NCI-H1694 (cell line): ENCODE data around the gene SRGAP2B.
"Not testable (repeated sequence)": the region's sequence is repeated elsewhere in the genome, so short reads cannot be mapped to it uniquely, and the experiment has no call there.

ENCODE experiments used
- DNase-seq: peaks from one replicate; lab custom pipeline; 2025; lab: John Stamatoyannopoulos, UW

Gene SRGAP2B

DNA sequence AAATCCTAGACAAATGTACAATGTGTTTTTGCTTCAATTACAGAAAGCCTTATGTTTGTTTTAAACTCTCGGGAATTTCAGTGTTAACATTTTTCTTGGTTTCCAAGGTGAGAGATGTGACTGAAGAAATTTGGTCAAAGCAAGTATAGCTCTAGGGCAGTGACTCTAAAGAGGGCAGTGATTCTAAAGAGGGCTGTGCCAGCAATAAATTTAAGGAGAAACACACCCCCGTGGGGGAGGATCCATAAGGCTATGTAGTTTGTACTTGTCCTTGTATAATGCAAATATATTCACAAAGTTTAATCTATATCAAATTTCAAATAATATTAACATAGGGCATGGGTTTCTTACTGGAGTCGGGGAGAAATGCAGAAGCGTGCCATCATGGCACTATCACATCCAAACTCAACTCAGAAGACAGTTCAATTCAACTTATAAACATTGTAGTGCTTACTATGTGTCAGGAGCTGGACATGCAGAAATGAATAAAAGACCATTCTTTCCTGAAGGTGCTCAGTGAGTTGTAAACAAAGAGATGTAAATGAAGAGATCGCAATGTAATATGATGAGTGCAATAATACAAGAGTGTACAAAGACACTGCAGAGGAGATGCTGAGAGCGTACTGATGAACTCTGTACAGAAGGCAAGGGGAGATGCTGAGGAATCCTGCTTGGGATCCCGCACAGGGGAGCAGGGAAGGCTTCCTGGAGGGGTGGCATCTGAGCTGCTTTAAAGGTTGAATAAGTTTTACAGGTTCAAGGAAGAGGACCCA lies 12.5 kb downstream of the SRGAP2B start:
- DNase-seq, result not testable (repeated sequence)

DNA sequence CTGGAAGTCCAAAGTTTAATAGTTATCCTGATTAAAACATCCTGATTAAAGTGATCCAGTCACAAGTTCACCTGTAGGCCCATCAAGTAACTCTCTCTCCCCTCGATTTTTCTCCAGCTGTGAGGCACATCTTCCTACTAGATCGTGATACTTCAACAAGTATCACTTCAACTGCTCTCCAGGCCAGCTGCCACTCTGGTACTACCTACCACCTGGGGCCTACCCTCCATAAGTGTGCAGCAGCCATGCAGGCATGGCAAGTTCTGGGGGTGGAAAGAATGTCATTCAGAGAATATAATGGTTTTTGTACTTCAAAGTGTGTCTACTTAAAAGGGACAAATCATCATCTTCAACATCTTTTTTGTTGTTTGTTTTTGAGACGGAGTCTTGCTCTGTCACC lies 14.9 kb downstream of the SRGAP2B start:
- DNase-seq, result not testable (repeated sequence)

DNA sequence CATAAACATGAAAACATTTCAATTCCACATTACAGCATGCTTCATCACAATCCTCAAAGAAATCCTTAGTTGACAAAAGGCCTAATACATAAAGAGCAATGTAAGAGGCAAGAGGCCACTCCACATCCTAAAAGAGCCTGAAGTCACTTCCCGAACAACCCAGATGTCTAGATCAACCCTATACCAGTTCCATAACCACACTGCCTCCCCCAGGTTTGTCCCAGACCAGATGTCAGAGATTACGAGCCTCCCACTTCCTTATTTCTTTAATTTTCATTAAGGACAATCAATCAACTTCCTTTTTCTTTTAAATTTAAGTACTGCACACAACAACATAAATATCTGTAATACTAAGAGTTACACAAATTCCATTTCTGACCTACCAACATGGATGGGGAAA lies 15.4 kb downstream of the SRGAP2B start:
- DNase-seq, result not testable (repeated sequence)

DNA sequence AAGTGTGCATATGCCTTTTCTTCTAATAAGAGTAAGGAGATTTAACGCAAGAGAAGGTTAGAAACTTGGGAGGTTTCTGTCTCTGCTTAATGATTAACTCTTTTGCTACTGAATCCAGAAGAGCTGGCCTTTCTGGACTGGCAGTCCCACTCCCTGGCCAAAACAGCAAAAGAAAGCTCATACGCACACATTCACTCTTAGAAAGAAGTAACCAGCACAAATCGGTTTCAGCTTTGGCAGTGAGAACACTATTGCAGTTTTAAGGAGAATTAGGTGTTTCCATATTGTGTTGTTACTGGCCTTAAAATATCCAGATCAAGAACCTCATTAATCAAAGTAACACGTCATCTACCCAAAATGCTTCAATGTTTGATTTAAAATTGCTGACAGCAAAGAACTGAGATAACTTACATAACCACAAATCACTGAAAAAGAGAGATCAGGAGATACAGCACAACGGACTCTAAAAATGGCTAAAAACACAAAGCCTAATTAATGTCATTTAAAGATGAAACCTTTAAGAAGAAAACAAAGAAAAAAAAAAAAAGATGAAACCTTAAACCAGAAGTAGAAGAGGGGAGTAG lies 16.2 kb downstream of the SRGAP2B start:
- not testable (repeated sequence) for DNase-seq

DNA sequence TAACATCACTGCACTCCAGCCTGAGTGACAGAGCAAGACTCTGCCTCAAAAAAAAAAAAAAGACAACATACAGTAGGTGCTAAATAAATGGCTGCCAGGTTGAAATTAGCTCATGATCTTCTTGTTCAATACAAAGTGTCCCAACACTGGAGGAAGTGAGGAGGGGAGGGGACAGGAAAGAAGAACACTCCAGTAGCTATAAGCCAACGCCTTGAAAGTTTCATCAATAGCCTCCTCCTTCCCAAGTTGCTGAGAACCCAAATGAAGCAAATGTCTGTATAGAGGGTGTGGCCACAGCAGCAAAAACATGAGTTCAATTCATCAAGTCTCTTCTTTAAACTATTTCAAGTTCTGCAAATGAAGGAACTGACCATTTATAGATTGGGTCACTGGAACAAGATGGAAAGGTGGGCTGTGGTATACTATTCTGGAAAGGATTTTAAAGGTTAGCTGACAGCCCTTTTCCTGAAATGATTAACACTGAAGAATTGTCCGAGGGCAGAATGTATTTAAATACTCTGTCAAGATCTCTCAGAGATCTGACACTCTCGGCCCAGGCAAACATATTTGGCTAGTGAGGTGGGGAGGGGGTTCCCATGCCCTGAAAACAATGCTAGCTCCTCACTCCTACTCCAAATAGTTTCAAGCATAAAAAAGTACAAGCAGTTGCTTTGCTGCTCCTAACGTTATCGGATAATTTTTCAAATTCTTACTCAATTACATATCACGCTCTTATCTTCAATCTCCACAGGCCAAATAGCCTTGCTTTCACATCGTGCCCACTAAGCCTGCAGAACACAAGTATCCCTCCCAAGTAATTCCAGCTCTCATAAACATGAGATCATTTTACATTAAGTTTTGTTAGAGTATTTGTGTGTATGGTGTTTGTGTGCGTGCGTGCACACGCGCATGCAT lies 17.0 kb downstream of the SRGAP2B start:
- DNase-seq, result not testable (repeated sequence)

DNA sequence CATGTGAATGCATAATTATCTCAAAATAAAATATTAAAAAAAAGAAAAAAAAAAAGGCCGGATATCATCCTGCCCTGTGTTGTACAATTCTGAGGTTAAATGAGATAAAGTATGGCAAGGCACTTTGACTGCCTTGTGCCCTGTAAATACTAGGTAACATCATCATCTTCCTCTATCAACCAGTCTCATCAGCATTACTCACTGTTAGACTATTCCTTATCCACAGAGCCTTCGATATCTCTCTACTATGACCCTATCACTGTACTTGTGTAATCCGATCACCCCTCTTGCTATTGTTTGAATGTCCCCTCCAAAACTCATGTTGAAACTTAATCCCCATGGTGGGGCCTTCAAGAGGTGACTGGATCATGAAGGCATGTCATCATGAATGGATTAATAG lies 18.3 kb downstream of the SRGAP2B start:
- DNase-seq, result not testable (repeated sequence)

DNA sequence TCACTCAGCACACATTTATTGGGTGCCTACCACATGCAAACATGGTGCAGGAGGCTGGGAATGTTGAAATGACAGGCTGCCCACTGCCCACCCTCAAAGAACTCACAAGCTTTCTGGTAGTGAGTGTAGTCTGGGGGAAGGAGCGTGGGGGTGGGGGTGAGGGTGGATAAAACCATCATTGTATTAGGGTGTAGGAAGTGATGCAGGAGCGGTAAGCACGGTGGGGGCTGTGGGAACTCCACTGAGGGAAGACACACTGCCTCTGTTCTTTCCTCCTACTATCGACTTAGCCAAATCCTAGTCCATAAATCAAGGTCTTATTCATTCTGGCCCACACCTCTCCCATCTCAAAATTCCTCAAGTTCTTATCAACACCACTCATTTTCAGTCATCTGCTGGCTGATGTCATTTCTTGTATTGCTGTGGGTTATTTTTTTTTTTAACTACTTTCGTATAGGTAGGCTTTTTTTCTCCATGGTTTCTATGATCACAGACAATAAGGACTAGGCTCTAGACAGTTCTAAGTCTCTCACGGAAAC lies 21.0 kb downstream of the SRGAP2B start:
- DNase-seq, result not testable (repeated sequence)

DNA sequence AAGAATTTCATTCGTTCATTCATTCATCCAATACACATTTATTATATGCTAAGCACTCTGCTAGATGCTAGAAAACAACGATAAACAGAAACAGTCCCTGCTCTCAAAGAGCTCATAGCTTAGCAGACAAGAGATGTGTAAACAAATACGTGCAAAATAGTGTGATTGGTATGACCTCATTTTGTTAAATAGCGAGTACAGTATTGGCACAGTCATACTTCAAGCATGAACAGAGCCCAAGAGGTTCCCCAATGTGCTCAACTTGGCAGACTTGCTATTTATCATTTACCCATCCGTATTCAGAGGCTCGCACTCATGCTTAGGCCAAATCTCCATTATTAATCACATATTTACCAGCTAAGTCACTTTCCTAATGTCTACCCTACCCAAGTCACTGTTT lies 23.6 kb downstream of the SRGAP2B start:
- not testable (repeated sequence) for DNase-seq

DNA sequence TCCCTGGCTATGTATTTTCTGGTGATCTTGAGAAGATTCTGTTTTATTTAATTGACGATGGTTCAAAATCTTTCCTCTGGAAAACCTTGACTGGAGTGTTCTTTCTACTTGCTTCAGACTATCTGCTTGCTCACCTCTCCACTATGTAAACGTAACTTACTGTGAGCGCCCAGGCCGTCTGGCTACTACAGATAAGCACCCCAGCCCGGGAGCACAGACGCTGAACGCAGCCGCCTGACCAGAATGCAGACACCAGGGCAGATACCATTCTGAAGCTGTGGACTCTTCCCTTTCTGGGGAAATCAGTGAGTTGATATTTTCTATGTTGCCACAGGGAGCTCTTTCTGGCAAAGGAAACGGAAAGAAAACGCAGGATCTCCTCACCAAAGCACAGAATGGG lies 28.6 kb downstream of the SRGAP2B start:
- DNase-seq, result not testable (repeated sequence)

DNA sequence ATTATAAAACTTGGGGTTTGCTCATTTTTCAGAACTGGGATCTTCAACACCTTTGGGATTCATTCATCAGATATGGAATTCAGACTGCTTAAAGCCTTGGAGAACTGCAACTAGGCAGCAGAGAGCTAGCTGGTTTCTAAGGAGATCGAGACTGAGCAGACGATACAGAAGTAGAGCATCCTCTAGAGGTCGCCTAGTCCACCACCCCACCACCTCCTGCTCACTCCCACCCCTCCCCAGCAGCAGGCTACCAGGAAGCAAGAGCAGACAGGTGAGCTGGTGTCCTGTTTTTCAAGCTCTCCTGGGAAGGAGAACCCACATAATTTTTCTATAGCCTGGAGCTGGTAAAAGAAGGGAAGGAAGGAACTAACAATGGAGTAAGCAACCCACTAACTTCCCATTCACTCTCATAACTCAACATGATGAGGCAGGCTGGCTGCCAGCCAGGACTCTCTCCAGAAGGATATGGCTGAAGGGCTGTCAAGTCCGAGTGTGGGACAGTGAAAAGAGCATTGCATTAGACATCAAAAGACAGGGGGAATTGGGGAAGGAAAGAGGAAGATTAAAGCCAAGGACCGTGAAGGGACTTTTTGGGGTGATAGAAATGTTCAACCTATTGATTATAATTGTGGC lies 29.8 kb downstream of the SRGAP2B start:
- DNase-seq, result not testable (repeated sequence)

DNA sequence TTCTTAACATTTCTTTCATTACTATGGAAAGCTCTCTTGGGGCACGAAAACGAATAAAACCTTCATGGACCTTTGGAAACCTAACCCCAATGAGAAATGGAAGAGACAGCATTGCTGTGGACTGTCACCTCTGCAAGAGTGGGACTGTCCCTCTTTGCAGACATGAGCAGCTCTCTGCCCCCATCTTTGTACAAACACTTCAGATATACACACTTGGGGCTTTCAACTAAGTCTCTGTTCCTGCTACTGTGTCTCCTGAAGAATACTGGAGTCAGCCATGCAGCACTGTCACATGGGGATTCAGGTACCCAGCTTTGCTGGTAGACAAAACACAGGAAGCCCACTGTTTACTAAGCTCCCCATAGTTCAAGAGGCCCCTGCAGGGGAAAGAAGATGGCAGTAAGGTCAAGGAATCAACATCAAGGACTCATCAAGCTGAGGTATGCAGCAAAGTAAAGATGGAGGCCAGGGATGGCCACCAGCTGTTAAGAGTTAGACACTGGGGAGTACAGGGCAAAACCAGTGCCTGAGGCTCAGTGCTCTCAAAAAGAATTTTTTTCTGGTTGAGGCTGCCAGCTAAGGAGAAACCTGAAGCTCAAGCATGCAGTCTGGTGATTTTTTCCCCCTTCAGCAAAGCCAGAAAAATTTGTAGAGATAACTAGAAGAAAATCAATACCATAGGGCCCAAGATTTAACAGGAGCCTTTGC lies 31.0 kb downstream of the SRGAP2B start:
- DNase-seq, result not testable (repeated sequence)

DNA sequence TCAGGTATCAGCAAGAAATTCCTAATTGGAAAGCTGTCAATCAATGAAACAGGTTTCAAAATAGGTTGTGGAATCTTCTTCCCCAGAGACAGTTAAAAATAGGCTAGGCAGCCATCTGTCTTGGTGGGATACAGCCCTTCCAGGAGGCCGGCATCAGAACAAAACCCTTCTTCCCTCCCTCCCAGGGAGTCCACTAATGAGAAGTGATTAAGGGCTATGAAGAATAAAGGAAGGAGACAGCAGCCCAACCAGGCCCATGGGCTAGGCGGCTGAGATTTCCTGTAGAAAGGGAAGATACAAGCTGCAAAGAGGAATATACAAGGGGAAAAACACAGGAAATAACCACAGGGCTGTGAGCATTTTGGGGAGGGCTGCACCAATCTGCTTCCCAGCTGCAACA lies 31.8 kb downstream of the SRGAP2B start:
- DNase-seq, result not testable (repeated sequence)

DNA sequence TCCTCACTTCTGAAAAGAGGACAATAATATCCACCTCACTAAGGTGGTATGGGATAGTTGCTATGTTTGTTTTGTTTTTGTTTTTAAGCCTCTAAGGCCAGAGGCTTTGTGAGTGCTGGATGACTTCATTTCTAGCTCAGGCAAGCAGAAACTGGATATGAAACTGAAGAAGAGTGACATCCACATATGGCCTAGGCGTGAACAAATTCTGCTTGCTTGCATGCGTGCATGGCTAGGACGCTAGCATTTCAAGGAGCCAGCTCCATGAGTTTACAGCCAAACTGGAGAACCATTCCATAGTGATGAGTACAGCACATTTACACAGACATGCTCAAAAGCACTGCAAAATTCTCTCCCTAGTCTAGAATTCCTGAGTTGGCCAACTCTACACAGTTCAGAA lies 36.9 kb downstream of the SRGAP2B start:
- not testable (repeated sequence) for DNase-seq

DNA sequence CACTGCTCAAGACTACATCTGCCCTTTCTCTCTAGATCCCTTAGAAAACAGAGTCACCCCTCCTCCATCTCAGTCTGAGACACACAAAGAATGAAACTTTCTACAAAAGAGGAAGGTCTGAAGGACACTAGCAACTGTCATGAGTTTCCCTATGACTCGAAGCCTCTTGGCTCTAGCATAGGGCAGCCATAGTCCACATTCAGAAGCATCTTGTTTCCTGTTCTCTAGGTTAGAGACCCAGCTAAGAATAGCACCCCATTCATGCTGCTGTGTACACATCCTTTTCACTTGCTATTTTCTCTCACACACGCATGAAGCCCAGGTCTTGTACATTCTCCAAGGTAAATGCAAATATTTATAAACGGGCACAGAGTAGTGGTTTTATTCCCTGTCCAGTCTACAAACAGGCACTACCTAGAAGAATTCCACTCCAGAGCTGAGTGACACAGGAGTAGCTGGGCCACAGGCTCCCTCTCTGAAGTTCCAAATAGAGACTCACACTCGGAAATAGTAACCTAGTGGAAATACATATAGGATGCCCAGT lies 39.8 kb downstream of the SRGAP2B start:
- not testable (repeated sequence) for DNase-seq

DNA sequence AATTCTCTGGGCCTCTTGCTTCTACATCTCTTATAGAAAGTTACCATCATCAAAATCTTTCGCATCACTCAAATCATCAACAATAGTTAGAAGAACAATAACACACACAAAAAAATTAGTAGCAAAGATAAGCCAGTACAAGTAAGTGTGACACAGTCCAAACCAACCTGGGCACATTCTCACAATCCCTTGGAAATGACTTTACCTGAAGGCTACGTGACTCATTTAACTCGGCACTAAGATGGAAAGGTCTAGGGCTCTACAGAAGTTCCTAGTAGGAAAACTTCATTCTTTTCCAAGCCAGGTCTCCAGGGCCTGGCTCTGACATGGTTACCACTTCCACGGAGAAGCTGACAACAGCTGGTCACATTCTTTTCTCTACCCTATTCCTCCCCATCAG lies 41.7 kb downstream of the SRGAP2B start:
- not testable (repeated sequence) for DNase-seq

DNA sequence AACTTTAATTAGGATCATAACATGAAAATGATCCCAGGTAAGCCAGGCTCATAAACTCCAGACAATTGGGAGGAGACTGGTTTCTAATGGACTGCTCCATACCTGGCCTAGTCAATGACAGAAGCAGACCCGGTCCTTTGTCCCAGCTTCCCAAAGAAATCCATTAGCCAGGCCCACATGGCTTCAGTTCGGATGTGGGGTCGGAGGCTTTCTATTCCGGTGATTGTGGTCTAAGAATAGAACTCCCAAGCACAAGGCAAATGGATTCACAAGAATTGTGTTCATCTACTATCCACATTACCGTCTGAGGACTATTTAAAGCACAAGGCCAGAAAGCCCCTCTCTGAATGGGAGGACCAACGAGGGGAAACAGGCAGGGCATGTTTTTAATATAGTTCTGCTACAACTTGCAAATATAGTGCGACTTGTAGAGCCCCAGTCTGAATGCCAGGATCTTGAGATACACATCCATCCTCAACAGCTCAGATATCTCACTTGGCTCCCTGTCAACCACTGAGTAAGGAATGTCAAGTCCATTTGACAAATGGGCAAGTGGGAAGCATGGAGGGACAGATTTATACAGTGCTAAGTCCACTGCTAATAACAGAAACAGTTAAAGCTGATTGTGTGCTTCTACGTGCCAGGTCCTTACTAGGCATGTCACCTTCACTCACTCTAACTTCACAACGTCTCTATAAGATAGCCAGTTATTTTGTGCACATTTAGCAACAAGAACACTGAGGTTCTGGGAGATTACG lies 42.9 kb downstream of the SRGAP2B start:
- DNase-seq, result not testable (repeated sequence)

DNA sequence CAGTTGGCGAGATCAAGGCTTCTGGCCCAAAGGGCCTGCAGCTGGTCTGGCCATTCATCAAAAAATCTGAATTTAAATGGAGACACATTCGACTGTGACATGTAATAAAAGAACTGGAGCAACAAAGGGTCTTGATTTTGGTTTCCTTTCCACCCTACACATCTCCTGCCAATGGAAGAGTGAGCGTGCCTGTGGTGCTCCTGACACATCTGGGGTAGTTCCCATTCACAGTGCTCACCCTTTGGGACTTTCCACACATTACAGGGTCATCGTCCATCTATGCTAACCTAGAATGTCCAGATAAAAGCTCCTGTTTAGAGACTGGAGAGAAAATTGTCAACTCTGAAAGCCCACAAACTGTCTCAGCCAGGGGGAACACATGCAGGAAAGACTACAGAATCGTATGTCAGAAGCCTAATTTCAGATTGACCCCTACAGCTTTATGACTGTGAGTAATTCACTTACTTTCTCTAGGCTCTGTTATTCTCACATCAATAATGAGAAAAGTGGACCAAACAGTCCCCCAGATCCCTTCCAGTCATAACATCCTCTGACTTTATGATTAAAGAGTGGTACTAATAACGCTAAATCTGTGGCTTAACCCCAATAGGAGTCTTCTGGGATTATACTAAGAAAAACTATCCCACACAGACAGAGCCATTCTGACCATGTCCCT lies 46.8 kb downstream of the SRGAP2B start:
- not testable (repeated sequence) for DNase-seq

DNA sequence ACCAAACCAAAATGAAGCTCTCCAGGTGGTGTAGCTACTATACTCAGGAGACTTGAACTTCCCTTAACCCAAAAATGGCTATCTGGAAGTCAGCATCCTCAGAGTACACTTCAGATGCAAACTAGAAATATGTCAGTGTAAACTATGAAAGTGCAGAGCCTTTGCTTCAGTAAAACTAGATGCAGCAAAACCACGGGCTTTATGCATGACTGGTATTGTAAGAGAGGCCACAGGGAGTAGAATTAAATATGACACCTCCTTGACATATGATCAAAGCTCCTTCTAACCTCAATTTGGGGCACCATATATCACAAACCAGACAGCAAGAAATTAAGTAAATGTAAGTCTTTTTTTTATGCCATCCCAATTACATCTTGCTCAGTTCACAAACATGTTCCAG lies 47.6 kb downstream of the SRGAP2B start:
- DNase-seq, result not testable (repeated sequence)

DNA sequence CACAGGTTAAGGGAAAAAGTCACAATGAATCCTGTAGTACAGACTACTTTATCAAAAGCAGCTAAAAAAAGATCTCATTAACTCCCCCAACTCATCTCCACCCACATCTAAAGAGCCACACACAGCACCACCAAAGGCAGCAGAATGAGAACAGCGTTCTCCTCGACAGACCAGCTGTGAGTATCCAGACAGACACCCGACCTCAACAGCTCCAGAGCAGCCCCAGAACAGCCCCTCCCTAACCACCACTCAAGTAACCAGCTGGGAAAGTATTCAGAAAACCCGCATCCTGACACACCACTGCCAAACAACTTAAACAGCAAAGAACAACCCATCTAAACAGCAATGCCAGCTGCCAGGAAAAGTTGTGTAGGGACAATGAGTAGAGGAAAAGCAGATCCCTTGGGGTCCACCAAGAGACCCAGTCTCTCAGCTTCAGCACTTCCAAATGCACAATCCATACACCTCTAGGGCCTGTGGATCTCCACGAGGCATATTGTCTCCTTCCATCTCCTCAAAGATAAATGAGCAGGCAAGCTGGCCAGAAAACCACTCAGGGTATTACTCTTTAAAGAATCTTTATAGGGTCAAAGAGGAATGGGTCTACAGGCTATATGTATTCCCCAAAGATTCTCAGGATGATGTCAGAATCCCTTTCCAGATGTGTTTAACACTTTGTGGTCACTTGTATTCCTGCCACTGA lies 49.4 kb downstream of the SRGAP2B start:
- not testable (repeated sequence) for DNase-seq
